Measurements from ENCODE around the gene CD74. TPM values are rescaled to one million over a fixed set of nuclear protein-coding genes. Genes with fewer than 3 reads are reported as not detected.

Gene CD74
- total and polyA plus RNA-seq, 4 donors: 59.3 to 175 (median 103) TPM

- H3K9me3 ChIP-seq (ENCODE audit: control insufficient read depth, insufficient read depth, low read length): no peaks in the 10 kb centered on the region
- H3K27me3 ChIP-seq (ENCODE audit: control insufficient read depth, insufficient read depth, low read length): no peaks in the 10 kb centered on the region
- no peaks in the 10 kb centered on the region for H3K36me3 ChIP-seq (ENCODE audit: control insufficient read depth, insufficient read depth, low read length)
- no peak overlapping the region for H3K27ac ChIP-seq (ENCODE audit: low read depth, low read length)
- no peak overlapping the region for H3K4me3 ChIP-seq (ENCODE audit: low read depth, low read length)
- peak in 1 of 6 donors; percentile 34 for DNase-seq (ENCODE audit: low read depth in 4 of 6, low spot score in 6 of 6)
- peaks cover 24% of the 10 kb centered on the region for H3K4me1 ChIP-seq (ENCODE audit: control insufficient read depth, insufficient read depth, low read length)
- 56% methylated on average over 3 of the region's 3 CpGs for WGBS (ENCODE audit: insufficient coverage)
Observed at GRCh38 chr5:150353032-150353675, 59.6 kb downstream of the CD74 start.

DNA sequence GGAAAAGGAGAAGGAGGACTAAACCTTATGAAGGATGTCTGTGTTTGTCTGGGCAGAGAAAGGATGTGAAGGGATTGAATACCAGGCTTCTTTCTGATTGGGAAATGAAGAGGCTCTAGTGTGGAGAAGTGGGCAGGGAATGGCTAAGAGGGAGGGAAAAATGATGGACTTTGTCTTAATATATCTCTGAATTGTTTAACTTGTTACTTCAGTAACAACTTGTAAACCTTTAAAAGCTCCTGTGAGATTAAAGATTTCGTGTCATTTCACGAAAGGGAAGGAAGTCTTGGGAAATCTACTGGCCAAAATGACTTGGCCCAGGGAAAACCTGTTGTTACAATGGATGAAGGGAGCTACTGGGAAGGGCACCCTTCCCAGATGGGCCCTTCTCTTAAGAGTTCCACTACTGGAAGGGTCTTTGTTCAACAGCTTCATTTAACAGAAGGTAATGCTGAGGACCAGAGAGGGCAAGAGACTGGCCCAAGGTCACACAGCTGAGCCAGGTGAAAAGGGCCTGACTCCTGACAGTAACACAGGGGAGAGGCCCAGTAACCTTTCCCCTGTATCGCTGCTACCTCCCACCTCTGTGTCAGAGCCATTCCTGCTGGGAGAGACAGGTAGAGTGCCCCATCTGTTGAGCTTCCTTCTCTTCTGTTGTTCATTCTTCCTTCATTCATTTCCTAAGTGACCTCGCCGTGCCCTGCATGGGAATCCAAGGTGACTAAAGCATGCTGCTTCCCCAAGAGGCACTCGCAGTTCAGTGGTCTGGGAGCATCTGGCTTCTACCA is 60.3 kb downstream of the CD74 start:
- WGBS (ENCODE audit: insufficient coverage): 83% methylated on average over 3 of the region's 6 CpGs

More for the DNA sequence above, 60.3 kb downstream of the CD74 start:
- Histone ChIP-seq H3K27me3 (ENCODE audit: control insufficient read depth, insufficient read depth, low read length) (no peaks in the 10 kb centered on the region), H3K4me3 (ENCODE audit: low read depth, low read length) (no peak overlapping the region), H3K27ac (ENCODE audit: low read depth, low read length) (no peak overlapping the region), H3K36me3 (ENCODE audit: control insufficient read depth, insufficient read depth, low read length) (no peaks in the 10 kb centered on the region), H3K9me3 (ENCODE audit: control insufficient read depth, insufficient read depth, low read length) (no peaks in the 10 kb centered on the region), H3K4me1 (ENCODE audit: control insufficient read depth, insufficient read depth, low read length) (peaks cover 20% of the 10 kb centered on the region)
- DNase-seq (ENCODE audit: low read depth in 4 of 6, low spot score in 6 of 6): no peak

Other genes starting within 250 kb of the CD74 start
- under 1 TPM in 1 of 2 donors, not detected in 1; 0.28 TPM for gene CDX1, start 246.1 kb downstream of the CD74 start, total RNA-seq
- not detected for gene CDX1, start 246.1 kb downstream of the CD74 start, polyA plus RNA-seq (ENCODE audit: insufficient read length in 2 of 2)
- gene SLC6A7, start 222.8 kb downstream of the CD74 start, total RNA-seq: 10 to 100 TPM in 1 of 2 donors, 1 to 10 TPM in 1; 4.4 to 11.3 TPM
- 10 to 100 TPM; 23.1 to 33.1 TPM for gene SLC6A7, start 222.8 kb downstream of the CD74 start, polyA plus RNA-seq (ENCODE audit: insufficient read length in 2 of 2)
- gene CAMK2A, start 123.1 kb downstream of the CD74 start, total RNA-seq: 10 to 100 TPM in 1 of 2 donors, 1 to 10 TPM in 1; 5.7 to 26.1 TPM
- gene CAMK2A, start 123.1 kb downstream of the CD74 start, polyA plus RNA-seq (ENCODE audit: insufficient read length in 2 of 2): 10 to 100 TPM; 21.0 to 26.8 TPM
- gene ARSI, start 110.0 kb downstream of the CD74 start, total RNA-seq: 10 to 100 TPM in 1 of 2 donors, 1 to 10 TPM in 1; 5.4 to 17.5 TPM
- 1 to 10 TPM; 1.3 to 5.0 TPM for gene ARSI, start 110.0 kb downstream of the CD74 start, polyA plus RNA-seq (ENCODE audit: insufficient read length in 2 of 2)
- gene TCOF1, start 55.2 kb downstream of the CD74 start, total RNA-seq: 10 to 100 TPM in 1 of 2 donors, 1 to 10 TPM in 1; 8.7 to 22.5 TPM
- 10 to 100 TPM; 22.2 to 26.3 TPM for gene TCOF1, start 55.2 kb downstream of the CD74 start, polyA plus RNA-seq (ENCODE audit: insufficient read length in 2 of 2)
- gene RPS14, start 36.8 kb upstream of the CD74 start, total RNA-seq: 1,000 to 10,000 TPM; 1,186 to 2,810 TPM
- 1,000 to 10,000 TPM; 1,016 to 1,168 TPM for gene RPS14, start 36.8 kb upstream of the CD74 start, polyA plus RNA-seq (ENCODE audit: insufficient read length in 2 of 2)
- gene NDST1, start 95.2 kb upstream of the CD74 start, total RNA-seq: 10 to 100 TPM; 32.8 to 39.0 TPM
- gene NDST1, start 95.2 kb upstream of the CD74 start, polyA plus RNA-seq (ENCODE audit: insufficient read length in 2 of 2): 10 to 100 TPM; 79.3 to 81.1 TPM
- 1 to 10 TPM; 5.3 to 6.9 TPM for gene SYNPO, start 227.8 kb upstream of the CD74 start, total RNA-seq
- gene SYNPO, start 227.8 kb upstream of the CD74 start, polyA plus RNA-seq (ENCODE audit: insufficient read length in 2 of 2): 10 to 100 TPM; 14.9 to 17.4 TPM
- gene MYOZ3, start 248.3 kb upstream of the CD74 start, total RNA-seq: 1 to 10 TPM; 4.6 to 5.5 TPM
- gene MYOZ3, start 248.3 kb upstream of the CD74 start, polyA plus RNA-seq (ENCODE audit: insufficient read length in 2 of 2): 10 to 100 TPM; 11.5 to 15.6 TPM

Measured in spinal cord (tissue), 10 donors.